CMK (cell line): ENCODE measurements around the gene CDY1B.
"Not testable (repeated sequence)": the region's sequence is repeated elsewhere in the genome, so short reads cannot be mapped to it uniquely, and the experiment has no call there.

Experiments
- DNase-seq: peaks from one replicate; pipeline ENCODE4 v3.0.0-alpha.2; 2010; ENCODE audit warnings: low read depth

The CDY1B gene, protein sequence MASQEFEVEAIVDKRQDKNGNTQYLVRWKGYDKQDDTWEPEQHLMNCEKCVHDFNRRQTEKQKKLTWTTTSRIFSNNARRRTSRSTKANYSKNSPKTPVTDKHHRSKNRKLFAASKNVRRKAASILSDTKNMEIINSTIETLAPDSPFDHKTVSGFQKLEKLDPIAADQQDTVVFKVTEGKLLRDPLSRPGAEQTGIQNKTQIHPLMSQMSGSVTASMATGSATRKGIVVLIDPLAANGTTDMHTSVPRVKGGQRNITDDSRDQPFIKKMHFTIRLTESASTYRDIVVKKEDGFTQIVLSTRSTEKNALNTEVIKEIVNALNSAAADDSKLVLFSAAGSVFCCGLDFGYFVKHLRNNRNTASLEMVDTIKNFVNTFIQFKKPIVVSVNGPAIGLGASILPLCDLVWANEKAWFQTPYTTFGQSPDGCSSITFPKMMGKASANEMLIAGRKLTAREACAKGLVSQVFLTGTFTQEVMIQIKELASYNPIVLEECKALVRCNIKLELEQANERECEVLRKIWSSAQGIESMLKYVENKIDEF

DNA sequence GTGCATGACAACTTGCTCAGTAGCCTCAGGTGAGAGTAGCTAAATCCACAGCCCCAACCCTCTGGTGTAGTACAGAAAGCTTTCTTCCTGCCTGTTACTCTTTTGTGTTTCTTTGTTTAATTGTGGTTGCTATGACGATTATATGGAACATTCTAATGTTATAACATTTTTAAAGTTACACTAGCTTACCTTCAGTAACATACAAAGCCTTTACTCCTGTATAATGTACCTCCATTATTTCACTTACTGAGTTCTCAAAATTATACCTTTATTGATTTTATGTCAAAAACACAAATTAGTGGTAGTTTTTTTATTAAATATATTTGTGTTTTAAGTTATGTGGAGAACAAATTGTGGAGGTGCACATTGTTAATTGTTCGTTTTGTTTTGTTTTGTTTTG, at the start of gene CDY1B:
CDY1B (minus strand) TSS at position 101 of the 400 bp plus-strand sequence. CDS start 331 bp downstream, outside the sequence.
- DNase-seq = not testable (repeated sequence)

DNA sequence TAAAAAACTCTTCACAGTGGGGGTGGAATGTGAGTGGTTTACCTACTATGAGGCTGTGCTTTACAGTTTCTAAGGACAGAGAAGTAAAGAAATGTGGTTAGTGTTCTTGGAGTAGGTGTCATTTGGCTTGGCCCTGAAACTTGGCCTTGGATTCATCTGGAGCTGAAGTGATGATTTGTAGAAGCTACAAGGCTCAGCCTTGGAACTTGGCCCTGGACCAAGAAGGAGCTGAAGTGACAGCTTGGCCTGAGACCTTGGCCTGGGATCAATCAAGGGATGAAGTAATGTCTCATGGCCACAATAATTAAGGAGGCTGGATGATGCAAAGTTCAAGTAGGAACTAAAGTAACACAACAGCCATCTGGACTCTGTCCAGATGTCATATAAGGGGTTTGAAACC, 1.7 kb upstream of the CDY1B start:
- not testable (repeated sequence) for DNase-seq

DNA sequence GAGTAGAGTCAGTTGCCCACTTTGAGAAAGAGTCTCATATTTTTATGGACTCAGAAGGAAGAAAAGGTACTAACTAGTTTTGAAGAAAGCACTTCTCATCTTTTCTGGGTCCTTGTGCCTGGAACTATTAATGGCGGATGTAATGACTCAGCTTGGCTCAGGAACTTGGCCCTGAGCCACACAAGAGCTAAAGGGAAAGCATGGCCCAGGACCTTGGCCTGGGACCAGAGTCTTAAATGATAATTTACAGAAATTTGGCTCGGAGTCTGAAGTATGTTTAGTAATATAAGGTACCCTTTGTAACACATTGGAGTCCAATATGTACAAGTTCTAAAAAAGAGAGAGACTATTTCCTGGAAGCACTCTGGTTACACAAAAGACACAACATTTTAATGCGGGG, 4.6 kb downstream of the CDY1B start:
- DNase-seq = not testable (repeated sequence)

DNA sequence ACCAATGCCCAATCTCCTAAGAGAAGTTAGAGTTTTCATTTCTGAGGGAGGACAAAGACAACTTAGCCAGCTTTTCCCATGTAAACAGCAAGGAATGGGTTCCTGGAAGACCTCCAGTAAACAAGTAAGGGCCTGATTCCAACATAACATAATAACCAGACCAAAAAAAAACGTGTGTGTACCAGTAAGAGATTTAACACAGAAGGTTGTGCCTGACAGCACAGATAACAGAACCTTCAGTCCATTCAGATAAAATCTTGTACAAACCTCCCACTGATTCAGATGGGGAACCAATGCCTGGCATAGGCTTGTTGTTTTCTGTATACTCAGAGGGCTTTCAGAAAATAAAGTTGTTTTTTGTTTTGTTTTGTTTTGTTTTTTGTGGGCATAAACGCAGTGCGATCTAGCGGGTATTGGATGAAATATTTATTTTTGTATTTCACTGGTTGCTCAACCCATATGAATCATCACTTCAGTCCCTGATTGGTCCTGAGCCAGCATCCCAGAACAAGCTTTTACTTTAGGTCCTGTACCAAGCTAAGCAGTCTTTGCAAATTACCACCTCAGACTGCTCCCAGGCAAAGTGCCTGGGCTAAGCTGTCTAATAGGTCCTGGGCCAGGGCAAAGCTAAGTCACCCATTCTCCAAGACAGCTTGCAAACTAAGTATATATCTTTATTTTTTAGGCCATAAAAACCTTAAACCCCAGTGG, 8.7 kb downstream of the CDY1B start:
- not testable (repeated sequence) for DNase-seq

DNA sequence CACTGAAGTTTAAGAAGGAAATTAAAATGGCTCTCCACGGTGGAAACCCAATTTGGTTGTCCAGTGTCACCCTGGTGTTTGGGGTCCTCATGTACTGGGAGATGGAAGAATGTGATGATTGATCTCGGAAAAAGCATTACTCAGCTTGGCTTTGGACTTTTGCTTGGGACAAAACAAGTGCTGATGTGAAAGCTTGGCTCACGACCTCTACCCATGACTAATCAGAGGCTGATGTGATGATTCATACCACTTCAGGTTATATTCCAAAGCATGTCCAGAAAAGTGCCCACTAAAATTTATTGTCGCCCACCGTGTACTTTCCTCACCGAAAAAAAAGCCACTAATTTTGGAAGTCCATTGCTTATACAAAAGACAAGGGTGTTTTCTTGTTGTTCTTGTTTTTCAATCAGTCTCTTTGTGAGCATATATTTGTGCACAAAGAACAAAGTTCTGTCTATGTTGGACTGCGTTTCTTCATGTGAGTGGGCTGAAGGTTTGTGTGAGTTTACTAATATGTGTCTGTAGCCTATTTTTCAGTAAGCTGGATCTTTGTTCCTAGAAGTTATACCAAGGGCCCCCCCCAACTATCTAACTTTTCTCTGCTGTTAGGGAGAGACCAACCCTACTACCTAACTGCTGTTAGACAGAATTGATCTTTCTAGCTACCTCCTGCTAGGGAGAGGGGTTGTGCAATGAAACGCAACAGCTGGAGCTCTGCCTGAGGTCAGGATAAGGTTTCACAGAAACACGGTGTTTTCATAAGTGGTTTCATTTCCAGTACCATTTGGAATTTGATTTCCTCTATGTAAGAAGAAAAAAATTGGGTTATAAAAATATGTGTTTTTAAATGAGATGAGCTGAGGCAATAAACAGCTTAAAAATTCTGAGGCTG, 21.4 kb downstream of the CDY1B start:
- not testable (repeated sequence) for DNase-seq
